SIG-M5 (cell line): ENCODE measurements around the gene HELZ2.
"Not testable (repeated sequence)": the region's sequence is repeated elsewhere in the genome, so short reads cannot be mapped to it uniquely, and the experiment has no call there.

Experiments
- DNase-seq: peaks from one replicate; lab custom pipeline; 2025; lab: John Stamatoyannopoulos, UW

The HELZ2 gene

GRCh38 chr20:63565021-63565698, 8.9 kb downstream of the HELZ2 start:
- DNase-seq, result no peak

GRCh38 chr20:63564036-63564810, 9.8 kb downstream of the HELZ2 start:
- DNase-seq, result no peak

GRCh38 chr20:63563225-63563935, 10.7 kb downstream of the HELZ2 start:
- DNase-seq, result no peak

- no peak for DNase-seq
Observed at GRCh38 chr20:63562461-63563224, 11.4 kb downstream of the HELZ2 start.

- DNase-seq, result no peak
Observed at GRCh38 chr20:63561624-63562396, 12.2 kb downstream of the HELZ2 start.

- no peak for DNase-seq
Observed at GRCh38 chr20:63560856-63561609, 13.0 kb downstream of the HELZ2 start.

- no peak for DNase-seq
Observed at GRCh38 chr20:63560333-63560805, 13.7 kb downstream of the HELZ2 start.

- DNase-seq, result not testable (repeated sequence)
Observed at GRCh38 chr20:63559485-63560332, 14.3 kb downstream of the HELZ2 start.

- no peak for DNase-seq
Observed at GRCh38 chr20:63558804-63559484, 15.1 kb downstream of the HELZ2 start.

GRCh38 chr20:63557481-63557891, 16.6 kb downstream of the HELZ2 start:
- DNase-seq, result no peak

- no peak for DNase-seq
Observed at GRCh38 chr20:63556873-63557478, 17.1 kb downstream of the HELZ2 start.

- no peak for DNase-seq
Observed at GRCh38 chr20:63555661-63556381, 18.2 kb downstream of the HELZ2 start.

GRCh38 chr20:63554361-63555278, 19.4 kb downstream of the HELZ2 start:
- no peak for DNase-seq

- DNase-seq, result no peak
Observed at GRCh38 chr20:63553933-63554290, 20.1 kb downstream of the HELZ2 start, which contains the start of gene FNDC11. Gene FNDC11 (plus strand): TSS chr20:63554159. CDS start chr20:63555664, 1,505 bp downstream.

- DNase-seq, result no peak
Observed at GRCh38 chr20:63553251-63553932, 20.6 kb downstream of the HELZ2 start.
